AG08396 (cell line): Measurements from ENCODE around the gene TTC21A.
"Not testable (repeated sequence)": the region's sequence is repeated elsewhere in the genome, so short reads cannot be mapped to it uniquely, and the experiment has no call there.

Experiments
- DNase-seq: peaks from one replicate; pipeline ENCODE4 v3.0.0; 2012; ENCODE audit warnings: low spot score, mixed read lengths

TTC21A gene, protein sequence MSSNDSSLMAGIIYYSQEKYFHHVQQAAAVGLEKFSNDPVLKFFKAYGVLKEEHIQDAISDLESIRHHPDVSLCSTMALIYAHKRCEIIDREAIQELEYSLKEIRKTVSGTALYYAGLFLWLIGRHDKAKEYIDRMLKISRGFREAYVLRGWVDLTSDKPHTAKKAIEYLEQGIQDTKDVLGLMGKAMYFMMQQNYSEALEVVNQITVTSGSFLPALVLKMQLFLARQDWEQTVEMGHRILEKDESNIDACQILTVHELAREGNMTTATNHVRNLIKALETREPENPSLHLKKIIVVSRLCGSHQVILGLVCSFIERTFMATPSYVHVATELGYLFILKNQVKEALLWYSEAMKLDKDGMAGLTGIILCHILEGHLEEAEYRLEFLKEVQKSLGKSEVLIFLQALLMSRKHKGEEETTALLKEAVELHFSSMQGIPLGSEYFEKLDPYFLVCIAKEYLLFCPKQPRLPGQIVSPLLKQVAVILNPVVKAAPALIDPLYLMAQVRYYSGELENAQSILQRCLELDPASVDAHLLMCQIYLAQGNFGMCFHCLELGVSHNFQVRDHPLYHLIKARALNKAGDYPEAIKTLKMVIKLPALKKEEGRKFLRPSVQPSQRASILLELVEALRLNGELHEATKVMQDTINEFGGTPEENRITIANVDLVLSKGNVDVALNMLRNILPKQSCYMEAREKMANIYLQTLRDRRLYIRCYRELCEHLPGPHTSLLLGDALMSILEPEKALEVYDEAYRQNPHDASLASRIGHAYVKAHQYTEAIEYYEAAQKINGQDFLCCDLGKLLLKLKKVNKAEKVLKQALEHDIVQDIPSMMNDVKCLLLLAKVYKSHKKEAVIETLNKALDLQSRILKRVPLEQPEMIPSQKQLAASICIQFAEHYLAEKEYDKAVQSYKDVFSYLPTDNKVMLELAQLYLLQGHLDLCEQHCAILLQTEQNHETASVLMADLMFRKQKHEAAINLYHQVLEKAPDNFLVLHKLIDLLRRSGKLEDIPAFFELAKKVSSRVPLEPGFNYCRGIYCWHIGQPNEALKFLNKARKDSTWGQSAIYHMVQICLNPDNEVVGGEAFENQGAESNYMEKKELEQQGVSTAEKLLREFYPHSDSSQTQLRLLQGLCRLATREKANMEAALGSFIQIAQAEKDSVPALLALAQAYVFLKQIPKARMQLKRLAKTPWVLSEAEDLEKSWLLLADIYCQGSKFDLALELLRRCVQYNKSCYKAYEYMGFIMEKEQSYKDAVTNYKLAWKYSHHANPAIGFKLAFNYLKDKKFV (N-terminal part only)

DNA sequence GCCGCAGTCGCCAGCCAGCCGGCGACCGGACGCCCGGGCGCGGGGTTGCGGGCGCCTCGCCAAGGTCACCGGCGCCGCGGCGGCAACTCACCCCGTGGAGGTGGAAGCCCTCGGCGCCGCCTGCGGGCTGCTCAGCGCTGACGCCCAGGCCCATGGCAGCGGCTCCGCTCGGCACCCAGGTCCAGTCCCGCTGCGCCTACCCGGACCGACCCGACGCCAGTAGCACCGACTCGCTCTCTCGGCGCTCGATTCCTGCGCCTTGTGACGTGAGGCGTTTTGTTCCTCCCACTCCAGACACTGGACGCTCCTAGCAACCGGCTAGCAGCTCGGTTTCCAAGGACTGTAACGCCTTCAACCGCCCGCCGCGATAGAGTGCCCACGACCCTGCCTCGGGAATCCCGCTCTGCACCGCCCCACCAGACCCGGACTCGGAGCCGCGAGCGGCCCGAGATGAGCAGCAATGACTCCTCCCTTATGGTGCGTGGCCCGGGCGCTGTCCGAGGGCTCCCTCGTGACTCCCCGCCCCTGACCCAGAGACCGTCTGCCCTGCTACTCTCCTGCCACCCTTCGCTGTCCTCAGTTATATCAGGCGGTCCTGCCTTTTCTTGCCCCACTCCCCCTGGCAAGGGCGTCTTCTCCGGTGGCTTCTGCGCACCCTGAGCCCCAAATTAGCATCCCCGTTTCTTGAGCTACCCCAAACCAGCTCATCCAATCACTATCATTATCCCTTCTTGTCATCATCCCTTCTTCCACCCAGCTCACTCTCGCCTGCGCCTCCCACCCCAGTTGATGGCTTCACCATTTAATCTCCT, at the start of gene TTC21A, which contains the start of gene GORASP1:
TTC21A (plus strand) TSS at position 293 of the 812 bp plus-strand sequence; CDS start at position 451, 158 bp downstream.
GORASP1 (minus strand) TSS at position 240 of the 812 bp plus-strand sequence; CDS start at position 154, 86 bp downstream.
- peak; percentile 95 for DNase-seq

DNA sequence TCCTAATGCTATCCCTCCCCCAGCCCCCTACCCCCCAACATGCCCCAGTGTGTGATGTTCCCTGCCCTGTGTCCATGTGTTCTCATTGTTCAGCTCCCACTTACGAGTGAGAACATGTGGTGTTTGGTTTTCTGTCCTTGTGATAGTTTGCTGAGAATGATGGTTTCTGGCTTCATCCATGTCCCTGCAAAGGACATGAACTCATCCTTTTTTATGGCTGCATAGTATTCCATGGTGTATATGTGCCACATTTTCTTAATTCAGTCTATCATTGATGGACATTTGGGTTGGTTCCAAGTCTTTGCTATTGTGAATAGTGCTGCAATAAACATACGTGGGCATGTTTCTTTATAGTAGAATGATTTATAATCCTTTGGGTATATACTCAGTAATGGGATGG, 46.3 kb upstream of the TTC21A start:
- not testable (repeated sequence) for DNase-seq

GRCh38 chr3:39062180-39062579, 45.3 kb upstream of the TTC21A start:
- DNase-seq: no peak

DNA sequence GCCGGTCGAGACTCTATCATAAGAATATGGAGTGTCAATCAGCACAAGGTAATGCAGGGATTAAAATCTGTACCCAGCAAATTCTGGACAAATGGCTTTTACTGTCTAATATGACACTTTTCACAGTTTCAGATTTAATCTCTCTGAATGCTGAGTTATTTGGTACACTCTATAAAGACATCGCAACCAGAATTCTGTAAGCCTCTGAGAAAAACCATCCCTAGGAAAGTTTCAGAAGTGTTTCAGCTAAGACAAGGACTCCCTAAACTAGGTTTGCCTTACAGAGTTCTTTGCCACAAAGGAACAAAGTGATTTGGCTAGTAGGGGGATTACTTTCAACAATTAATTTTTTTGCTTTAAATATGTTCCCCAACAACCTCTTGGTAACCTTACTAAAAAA, 44.3 kb upstream of the TTC21A start:
- DNase-seq: no peak

DNA sequence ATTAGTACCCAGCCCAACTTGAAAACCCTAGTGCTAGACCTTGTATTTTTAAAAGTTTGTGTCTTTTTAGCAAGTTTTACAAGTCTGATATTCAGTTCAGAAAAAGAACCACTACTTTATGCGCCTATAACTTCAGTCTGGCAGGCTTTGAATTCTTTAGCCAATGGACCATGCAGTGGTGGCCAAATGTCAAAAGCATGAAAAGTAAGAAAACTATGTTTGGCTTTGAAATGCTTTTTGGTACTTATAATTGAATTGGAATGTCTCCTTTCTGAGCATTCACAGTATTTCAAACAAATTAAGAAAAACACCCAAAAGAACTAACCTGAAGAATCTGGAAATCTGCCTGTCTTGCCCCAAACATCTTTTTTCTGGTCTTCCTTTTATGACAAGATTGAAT, 42.8 kb upstream of the TTC21A start:
- DNase-seq: peak; percentile 30

DNA sequence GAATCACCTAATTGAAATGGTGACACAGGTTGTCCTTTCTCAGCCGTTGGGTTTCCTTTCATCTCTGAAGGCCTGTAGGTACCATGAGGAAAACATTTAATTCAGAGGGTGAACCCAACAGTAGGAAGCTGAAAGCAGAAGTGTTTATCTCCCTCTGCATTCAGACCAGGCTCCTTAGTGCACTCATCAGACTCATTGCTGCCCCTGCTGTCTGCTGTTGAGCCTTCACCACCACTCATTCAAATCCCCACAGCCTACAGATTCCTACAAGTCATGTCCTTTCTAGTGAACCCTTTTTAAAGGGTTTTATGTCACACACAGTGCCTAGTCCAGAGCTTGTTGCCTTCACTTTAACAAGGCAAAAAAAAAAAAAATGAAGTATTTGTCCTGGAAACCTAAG, 42.3 kb upstream of the TTC21A start:
- peak; percentile 68 for DNase-seq

DNA sequence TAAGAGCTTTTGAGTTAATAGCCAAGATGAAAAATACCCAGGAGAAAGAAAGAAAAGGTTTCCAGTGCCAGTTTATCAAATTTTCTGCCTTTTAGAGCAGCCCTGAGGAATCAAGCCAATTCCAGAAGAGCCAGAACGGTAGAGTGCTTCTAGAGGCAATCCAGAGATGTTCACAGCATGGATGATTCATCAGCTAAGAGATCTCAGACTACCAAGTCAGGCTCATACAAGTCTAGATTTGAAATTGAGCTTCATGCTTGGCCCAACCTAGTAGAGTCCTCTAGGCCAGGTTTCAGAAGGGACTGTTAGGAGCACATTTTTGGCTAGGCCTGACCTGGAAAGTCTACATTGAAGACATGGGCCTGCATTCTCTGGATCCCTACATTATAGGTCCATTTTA, 40.2 kb upstream of the TTC21A start:
- no peak for DNase-seq

DNA sequence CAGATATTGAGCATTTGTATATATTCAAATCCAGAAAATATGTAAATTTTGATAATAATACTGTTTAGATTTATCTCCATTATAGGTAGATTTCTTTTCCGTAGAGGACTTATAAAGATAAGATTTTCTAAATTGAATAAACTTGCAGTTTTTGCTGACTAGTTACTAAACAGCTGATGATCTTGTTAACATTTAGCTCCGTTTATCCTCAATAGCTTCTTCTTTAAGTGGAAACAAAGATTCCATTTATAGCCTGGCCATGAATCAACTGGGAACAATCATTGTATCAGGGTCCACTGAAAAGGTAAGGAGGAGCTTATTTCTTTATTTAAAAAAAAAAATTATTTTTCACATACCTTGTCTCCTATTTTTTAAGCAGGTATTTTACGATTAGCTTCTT, 38.9 kb upstream of the TTC21A start:
- no peak for DNase-seq

- no peak for DNase-seq
Observed at GRCh38 chr3:39075910-39076309, 31.6 kb upstream of the TTC21A start.

DNA sequence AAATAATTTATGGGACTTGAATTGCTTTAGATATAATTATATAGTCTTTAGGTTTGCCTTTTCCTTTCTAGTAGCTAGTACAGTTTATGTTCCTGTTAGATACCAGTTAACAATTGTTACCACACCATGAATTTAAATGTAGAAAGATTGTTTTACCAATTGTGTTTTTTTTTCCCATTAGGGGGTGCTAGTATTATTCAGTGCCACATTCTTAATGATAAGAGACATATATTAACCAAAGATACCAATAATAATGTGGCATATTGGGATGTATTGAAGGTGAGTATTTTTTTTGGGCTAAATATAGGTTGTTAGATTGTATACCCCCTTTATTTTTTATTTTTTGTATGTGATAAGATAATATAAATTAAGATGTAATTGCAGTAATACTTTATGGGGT, 27.9 kb upstream of the TTC21A start:
- no peak for DNase-seq

- DNase-seq: no peak
Observed at GRCh38 chr3:39080026-39080425, 27.5 kb upstream of the TTC21A start.

DNA sequence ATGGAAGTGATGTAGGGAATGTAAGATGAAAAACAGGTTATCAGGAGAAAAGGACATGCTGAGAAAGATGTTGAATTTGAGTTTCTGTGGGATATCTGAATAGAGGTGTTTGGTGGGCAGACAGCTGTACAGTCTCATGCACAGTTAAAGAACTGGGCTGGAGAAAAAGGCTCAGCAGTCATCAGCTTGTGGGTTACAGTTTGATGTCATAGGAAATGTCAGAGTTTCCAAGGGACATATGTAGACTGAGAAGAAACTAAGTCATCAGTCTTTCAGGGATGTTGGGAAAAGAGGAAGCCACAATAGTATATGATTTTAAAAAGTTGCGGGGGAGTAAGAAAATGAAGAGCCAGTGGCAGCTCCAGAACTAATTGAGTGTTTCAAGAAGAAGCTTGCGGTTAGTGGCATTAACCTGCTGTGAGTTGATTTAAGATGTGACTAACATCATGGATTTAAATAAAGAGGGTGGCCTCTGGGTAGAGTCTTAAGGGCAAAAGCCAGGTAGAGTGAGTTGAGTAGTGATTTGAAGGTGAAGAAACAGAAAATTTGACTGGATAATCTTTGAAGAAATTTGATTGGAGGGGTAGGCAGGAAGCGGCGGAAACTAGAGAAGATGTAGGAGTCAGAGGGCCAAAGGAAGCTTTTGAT, 24.7 kb upstream of the TTC21A start:
- DNase-seq: no peak

- DNase-seq: no peak
Observed at GRCh38 chr3:39086144-39086543, 21.3 kb upstream of the TTC21A start.

DNA sequence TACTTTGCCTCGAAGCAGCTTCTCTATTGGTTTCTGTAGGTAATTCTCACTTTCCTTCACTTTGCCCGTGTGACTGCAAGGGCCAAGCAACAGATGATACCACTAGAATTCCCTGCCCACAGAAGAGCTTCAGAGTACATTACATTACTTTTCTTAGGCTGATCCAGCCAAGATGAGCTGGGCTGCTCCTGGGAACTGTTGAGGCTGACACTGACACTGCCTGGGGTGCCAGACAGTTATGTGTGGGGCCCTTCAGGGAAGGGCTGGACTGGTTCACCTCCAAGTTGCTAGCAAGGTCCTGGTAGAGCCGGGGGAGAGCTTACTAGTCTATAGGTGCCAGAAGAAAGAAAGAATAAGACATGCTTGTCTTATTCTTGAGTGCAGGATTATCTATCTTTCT, 19.0 kb upstream of the TTC21A start:
- DNase-seq: no peak

GRCh38 chr3:39088889-39089288, 18.6 kb upstream of the TTC21A start:
- DNase-seq: no peak

GRCh38 chr3:39090922-39091321, 16.6 kb upstream of the TTC21A start:
- DNase-seq: no peak

GRCh38 chr3:39094851-39095677, 12.4 kb upstream of the TTC21A start:
- no peak for DNase-seq

DNA sequence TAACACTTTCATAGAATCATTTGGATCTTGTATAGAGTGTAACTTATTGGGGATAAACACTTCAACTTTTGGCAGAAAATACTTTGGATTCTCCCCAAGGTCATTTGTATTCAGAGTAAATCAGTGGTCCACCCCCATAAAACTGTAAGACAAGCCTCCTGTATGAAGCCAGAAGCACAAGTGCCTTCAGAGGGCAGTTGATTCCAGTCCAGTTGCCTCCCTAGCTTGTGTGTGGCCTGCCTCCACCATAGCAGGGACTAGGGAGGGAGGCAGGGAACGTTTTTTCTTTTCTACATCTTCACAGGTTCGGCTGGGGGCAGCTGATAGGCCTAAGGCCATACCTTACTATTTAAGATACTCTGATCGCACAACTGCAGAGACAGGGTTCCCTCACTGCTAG, 11.7 kb upstream of the TTC21A start:
- no peak for DNase-seq

DNA sequence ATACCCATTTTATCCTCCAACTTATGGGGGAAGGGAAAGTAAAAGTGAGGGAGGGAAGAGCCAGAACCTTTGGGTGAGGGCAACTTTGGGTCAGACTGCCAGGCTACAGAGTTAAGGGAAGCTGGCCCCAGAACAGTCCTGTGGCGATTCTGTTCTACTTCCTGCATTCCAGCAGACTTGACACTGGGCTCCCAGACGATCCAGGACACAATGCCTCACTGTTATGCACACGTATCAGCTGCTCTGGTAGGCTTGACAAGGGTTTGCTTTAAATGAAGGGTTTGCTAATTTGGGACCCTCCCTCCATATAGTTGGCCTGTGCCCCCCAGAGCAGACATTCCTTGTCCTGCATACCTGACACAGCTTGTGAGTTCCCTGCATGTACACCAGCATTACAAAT, 10.7 kb upstream of the TTC21A start:
- peak; percentile 45 for DNase-seq
